IgD-negative memory B cell (primary cell): ENCODE data around the gene ZNF655. TPM values are rescaled to one million over a fixed set of nuclear protein-coding genes. Genes with fewer than 3 reads are reported as not detected.
"Not testable (repeated sequence)": the region's sequence is repeated elsewhere in the genome, so short reads cannot be mapped to it uniquely, and the experiment has no call there.

Experiments
- H3K27ac Mint-ChIP-seq, 3 donors: one replicate each; pipeline ENCODE4 v1.8.0; 2020 to 2022; ENCODE audit warnings: mild to moderate bottlenecking in 3 of 3, mixed read lengths in 3 of 3, moderate library complexity in 1 of 3
- H3K27me3 Mint-ChIP-seq: one replicate; pipeline ENCODE4 v1.8.0; 2021; ENCODE audit warnings: mixed read lengths
- H3K36me3 Mint-ChIP-seq: one replicate; pipeline ENCODE4 v1.8.0; 2020; ENCODE audit warnings: mild to moderate bottlenecking, mixed read lengths
- H3K4me1 Mint-ChIP-seq, 3 donors: one replicate each; pipeline ENCODE4 v1.8.0; 2020 to 2022; ENCODE audit warnings: mixed read lengths in 3 of 3, mild to moderate bottlenecking in 1 of 3
- H3K4me3 Mint-ChIP-seq, 4 donors: one replicate each; pipeline ENCODE4 v1.8.0; 2020 to 2022; ENCODE audit warnings: mild to moderate bottlenecking in 4 of 4, mixed read lengths in 4 of 4, moderate library complexity in 3 of 4
- H3K9me3 Mint-ChIP-seq, 3 donors: one replicate each; pipeline ENCODE4 v1.8.0; 2020 to 2021; ENCODE audit warnings: mixed read lengths in 3 of 3, mild to moderate bottlenecking in 1 of 3
- polyA plus RNA-seq: library from polyadenylated mRNA; unstranded; fragments of 300-500 nt; fragmentation: Illumina TruSeq; gene quantifications from one replicate; pipeline ENCODE4 v1.2.3, GENCODE V29; 2021

ZNF655 gene
- polyA plus RNA-seq, 1 donor from 2014 or later, result 66.9 TPM

DNA sequence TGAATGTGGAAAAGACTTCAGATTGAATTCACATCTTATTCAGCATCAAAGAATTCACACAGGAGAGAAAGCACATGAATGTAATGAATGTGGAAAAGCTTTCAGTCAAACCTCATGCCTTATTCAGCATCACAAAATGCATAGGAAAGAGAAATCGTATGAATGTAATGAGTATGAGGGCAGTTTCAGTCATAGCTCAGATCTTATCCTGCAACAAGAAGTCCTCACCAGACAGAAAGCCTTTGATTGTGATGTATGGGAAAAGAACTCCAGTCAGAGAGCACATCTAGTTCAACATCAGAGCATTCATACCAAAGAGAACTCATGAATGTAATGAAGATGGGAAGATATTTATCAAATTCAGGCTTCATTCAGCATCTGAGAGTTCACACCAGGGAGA, 14.8 kb downstream of the ZNF655 start:
- Mint-ChIP-seq H3K4me3 (no peak overlapping the region), H3K27ac (peak overlapping the region in 1 of 3 donors; percentile 2), H3K4me1 (peaks cover 1 to 8% (median 7%) of the 10 kb centered on the region in 3 donors), H3K9me3 (no peaks in the 10 kb centered on the region), H3K27me3 (no peaks in the 10 kb centered on the region), H3K36me3 (no peaks in the 10 kb centered on the region)

DNA sequence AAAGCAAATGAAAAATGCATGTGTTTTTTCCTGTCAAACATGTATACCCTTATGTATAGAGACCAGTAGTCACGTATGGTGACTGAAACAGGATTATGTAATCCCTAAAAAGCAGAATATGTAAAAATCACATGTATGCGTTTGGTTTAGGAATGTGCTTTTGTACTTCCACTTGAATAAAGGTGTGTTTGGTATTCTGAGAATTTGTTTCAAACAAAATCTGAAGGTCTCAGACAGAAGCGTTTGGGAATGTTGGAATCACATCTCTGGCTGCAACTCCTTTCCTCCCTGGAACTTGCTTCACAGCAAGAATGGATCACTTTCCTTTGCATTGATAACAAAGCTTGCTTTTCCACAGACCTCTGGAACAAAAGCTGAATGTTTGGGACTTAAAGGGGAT, 17.8 kb downstream of the ZNF655 start:
- Mint-ChIP-seq H3K4me1 (peaks cover 12 to 21% (median 18%) of the 10 kb centered on the region in 3 donors), H3K27ac (no peak overlapping the region), H3K4me3 (no peak overlapping the region), H3K27me3 (peaks cover 9% of the 10 kb centered on the region), H3K36me3 (no peaks in the 10 kb centered on the region), H3K9me3 (no peaks in the 10 kb centered on the region)

DNA sequence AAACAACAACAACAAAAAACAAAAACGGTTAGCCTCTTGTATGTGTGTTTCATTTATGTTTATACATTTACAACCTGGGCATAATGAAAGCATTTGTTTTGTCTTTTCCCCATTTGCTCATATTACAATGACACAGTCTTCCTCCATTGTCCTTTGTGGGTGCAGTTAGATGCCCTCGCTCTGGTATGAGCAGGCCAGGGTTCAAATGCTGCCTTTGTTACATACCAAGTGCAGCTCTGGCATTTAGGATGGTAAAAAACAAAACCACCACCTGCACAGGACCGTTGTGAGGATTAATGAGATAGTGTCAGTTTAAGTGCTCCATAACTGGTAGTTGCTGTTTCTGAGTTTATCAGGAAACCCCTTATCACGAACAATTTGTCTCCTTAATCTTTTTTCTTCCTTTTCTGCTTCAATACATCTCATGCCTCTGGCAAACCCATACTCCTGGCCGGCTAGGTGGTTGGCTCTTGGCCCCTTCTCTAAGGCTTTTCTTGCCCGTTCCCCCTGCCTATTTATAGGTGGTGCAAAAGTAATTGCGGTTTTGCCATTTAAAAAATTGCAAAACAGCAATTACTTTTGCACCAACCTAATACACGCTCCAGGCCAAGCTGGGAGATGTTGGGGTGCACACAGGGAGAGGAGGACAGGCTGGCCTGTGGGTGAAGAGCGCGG, 21.0 kb downstream of the ZNF655 start:
- Mint-ChIP-seq H3K27ac (peak overlapping the region in 1 of 3 donors; percentile 23), H3K9me3 (no peaks in the 10 kb centered on the region), H3K4me1 (peaks cover 12 to 21% (median 18%) of the 10 kb centered on the region in 3 donors), H3K36me3 (no peaks in the 10 kb centered on the region), H3K4me3 (peak overlapping the region; percentile 87 to 97 (median 91)), H3K27me3 (peaks cover 11% of the 10 kb centered on the region)

GRCh38 chr7:99579956-99580777, 21.7 kb downstream of the ZNF655 start:
- H3K36me3 Mint-ChIP-seq, result no peaks in the 10 kb centered on the region
- no peaks in the 10 kb centered on the region for H3K9me3 Mint-ChIP-seq
- peaks cover 12 to 21% (median 18%) of the 10 kb centered on the region in 3 donors for H3K4me1 Mint-ChIP-seq
- peak overlapping the region; percentile 87 to 97 (median 91) for H3K4me3 Mint-ChIP-seq
- H3K27ac Mint-ChIP-seq, result peak overlapping the region in 1 of 3 donors; percentile 81
- H3K27me3 Mint-ChIP-seq, result peaks cover 11% of the 10 kb centered on the region

DNA sequence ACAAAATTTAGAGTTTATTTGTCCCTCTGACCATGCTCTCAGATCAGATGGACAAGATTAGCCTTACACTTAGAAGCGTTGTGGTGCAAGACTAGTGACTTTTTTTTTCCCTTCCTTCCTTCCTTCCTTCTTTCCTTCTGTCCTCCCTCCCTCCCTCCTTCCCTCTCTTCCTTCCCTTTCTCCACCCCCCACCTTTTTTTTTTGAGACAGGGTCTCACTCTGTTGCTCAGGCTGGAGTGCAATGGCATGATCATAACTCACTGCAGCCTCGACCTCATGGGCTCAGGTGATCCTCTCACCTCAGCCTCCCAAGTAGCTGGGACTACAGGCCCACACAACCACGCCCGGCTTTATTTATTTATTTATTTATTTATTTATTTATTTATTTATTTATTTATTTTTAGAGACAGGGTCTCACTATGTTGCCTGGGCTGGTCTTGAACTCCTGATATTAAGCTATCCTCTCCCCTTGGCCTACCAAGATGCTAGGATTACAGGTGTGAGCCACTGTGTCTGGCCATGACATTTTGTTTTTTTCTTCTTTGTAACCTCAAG, 22.4 kb downstream of the ZNF655 start:
- not testable (repeated sequence) for H3K9me3 Mint-ChIP-seq, H3K36me3 Mint-ChIP-seq
- Mint-ChIP-seq H3K4me1 (peaks cover 12 to 21% (median 18%) of the 10 kb centered on the region in 3 donors), H3K4me3 (peak overlapping the region; percentile 87 to 97 (median 91)), H3K27me3 (peaks cover 11% of the 10 kb centered on the region), H3K27ac (peak overlapping the region in 1 of 3 donors; percentile 81)

GRCh38 chr7:99588868-99589267, 30.4 kb downstream of the ZNF655 start:
- Mint-ChIP-seq H3K27me3 (no peaks in the 10 kb centered on the region), H3K4me3 (no peak overlapping the region), H3K9me3 (no peaks in the 10 kb centered on the region), H3K36me3 (no peaks in the 10 kb centered on the region), H3K27ac (no peak overlapping the region), H3K4me1 (no peaks in the 10 kb centered on the region)

- no peaks in the 10 kb centered on the region for H3K9me3 Mint-ChIP-seq
- no peaks in the 10 kb centered on the region for H3K27me3 Mint-ChIP-seq
- H3K36me3 Mint-ChIP-seq, result no peaks in the 10 kb centered on the region
- H3K27ac Mint-ChIP-seq, result no peak overlapping the region
- H3K4me1 Mint-ChIP-seq, result no peaks in the 10 kb centered on the region
- no peak overlapping the region for H3K4me3 Mint-ChIP-seq
These were observed 36.7 kb downstream of the ZNF655 start for GRCh38 chr7:99594948-99595745.

DNA sequence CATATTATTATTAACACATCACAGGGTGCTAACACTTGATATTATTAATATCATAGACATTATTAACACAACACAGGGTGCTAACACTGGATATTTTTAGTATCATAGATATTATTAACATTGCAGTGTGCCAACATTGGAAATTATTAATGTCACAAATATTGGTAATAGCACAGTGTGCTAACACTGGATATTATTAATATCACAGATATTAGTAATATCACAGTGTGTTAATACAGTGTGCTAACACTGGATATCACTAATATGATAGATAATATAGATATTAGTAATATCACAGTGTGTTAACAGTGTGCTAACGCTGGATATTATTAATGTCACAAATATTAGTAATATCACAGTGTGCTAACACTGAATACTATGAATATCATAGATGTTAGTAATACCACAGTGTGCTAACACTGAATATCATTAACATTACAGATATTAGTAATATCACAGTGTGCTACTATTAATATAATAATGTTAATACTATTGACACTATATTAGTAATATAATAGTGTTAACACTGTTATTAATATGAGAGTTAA, 38.0 kb downstream of the ZNF655 start:
- no peaks in the 10 kb centered on the region for H3K27me3 Mint-ChIP-seq
- no peaks in the 10 kb centered on the region for H3K36me3 Mint-ChIP-seq
- H3K4me1 Mint-ChIP-seq, result no peaks in the 10 kb centered on the region
- no peaks in the 10 kb centered on the region for H3K9me3 Mint-ChIP-seq
- H3K27ac Mint-ChIP-seq, result no peak overlapping the region
- no peak overlapping the region for H3K4me3 Mint-ChIP-seq

GRCh38 chr7:99597762-99598501, 39.5 kb downstream of the ZNF655 start, which contains the start of gene TMEM225B:
TSS of gene TMEM225B (plus strand) at chr7:99598267. CDS start at chr7:99604389, 6,122 bp downstream.
- H3K4me1 Mint-ChIP-seq, result no peaks in the 10 kb centered on the region
- no peaks in the 10 kb centered on the region for H3K36me3 Mint-ChIP-seq
- no peak within 1 kb of the TSS for H3K27ac Mint-ChIP-seq
- H3K27me3 Mint-ChIP-seq, result no peaks in the 10 kb centered on the region
- no peak within 1 kb of the TSS for H3K4me3 Mint-ChIP-seq
- H3K9me3 Mint-ChIP-seq, result no peaks in the 10 kb centered on the region

- Mint-ChIP-seq H3K36me3 (no peaks in the 10 kb centered on the region), H3K9me3 (no peaks in the 10 kb centered on the region), H3K4me3 (no peak overlapping the region), H3K4me1 (no peaks in the 10 kb centered on the region), H3K27ac (no peak overlapping the region), H3K27me3 (no peaks in the 10 kb centered on the region)
These were observed 41.4 kb downstream of the ZNF655 start for GRCh38 chr7:99599836-99600235.

- no peaks in the 10 kb centered on the region for H3K4me1 Mint-ChIP-seq
- H3K9me3 Mint-ChIP-seq, result no peaks in the 10 kb centered on the region
- no peak overlapping the region for H3K4me3 Mint-ChIP-seq
- H3K27ac Mint-ChIP-seq, result no peak overlapping the region
- no peaks in the 10 kb centered on the region for H3K36me3 Mint-ChIP-seq
- H3K27me3 Mint-ChIP-seq, result no peaks in the 10 kb centered on the region
These were observed 43.3 kb downstream of the ZNF655 start for GRCh38 chr7:99601656-99602310.

GRCh38 chr7:99605527-99605926, 47.1 kb downstream of the ZNF655 start:
- no peak overlapping the region for H3K27ac Mint-ChIP-seq
- no peak overlapping the region for H3K4me3 Mint-ChIP-seq
- no peaks in the 10 kb centered on the region for H3K4me1 Mint-ChIP-seq
- H3K9me3 Mint-ChIP-seq, result no peaks in the 10 kb centered on the region
- H3K27me3 Mint-ChIP-seq, result peaks cover under 1% of the 10 kb centered on the region
- no peaks in the 10 kb centered on the region for H3K36me3 Mint-ChIP-seq

DNA sequence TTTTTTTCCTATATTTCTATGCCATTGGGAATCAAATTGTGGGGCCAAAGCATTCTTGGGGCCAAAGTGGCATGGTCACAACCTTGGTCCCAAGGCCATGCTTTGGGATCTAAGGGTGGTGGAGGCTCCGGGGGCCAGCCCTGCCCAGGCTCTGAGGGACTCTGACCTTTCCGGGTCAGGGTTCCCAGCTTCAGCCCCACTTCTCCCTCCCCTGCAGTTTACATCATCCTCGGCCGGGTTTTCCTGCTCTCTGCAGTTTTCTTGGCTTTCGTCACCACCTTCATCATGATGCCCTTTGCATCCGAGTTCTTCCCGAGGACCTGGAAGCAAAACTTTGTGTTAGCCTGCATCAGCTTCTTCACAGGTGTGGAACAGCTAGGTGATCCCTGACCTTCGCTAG, 48.1 kb downstream of the ZNF655 start:
- Mint-ChIP-seq H3K36me3 (no peaks in the 10 kb centered on the region), H3K27ac (no peak overlapping the region), H3K4me1 (no peaks in the 10 kb centered on the region), H3K9me3 (no peaks in the 10 kb centered on the region), H3K27me3 (peaks cover 4% of the 10 kb centered on the region), H3K4me3 (no peak overlapping the region)

GRCh38 chr7:99607548-99607947, 49.1 kb downstream of the ZNF655 start:
- Mint-ChIP-seq H3K27ac (no peak overlapping the region), H3K4me1 (no peaks in the 10 kb centered on the region), H3K4me3 (no peak overlapping the region), H3K36me3 (no peaks in the 10 kb centered on the region), H3K27me3 (peaks cover 4% of the 10 kb centered on the region), H3K9me3 (no peaks in the 10 kb centered on the region)
